HEK293T (cell line): ENCODE data around the gene AQP12B.

Experiments used
- CTCF ChIA-PET: fragments of 350-600 bp; formaldehyde crosslinking; extraction: SDS; loops from one replicate; lab custom pipeline; 2021; ENCODE audit warnings: antibody characterized with exemption, inconsistent platforms; lab: Yijun Ruan, JAX
- POLR2A ChIA-PET: fragments of 350-600 bp; formaldehyde crosslinking; extraction: SDS; loops from one replicate; lab custom pipeline; 2020; ENCODE audit warnings: antibody characterized with exemption, inconsistent platforms; lab: Yijun Ruan, JAX
- DNase-seq: peaks from one replicate; pipeline ENCODE4 v3.0.0; 2012; ENCODE audit warnings: mixed read lengths; ENCODE audit errors: extremely low spot score
- ARNT ChIP-seq: fragments of 450-650 bp; IDR thresholded peaks from 2 replicates; pipeline ENCODE4 v1.6.1; 2017; ENCODE audit warnings: mild to moderate bottlenecking
- BHLHE40 ChIP-seq: fragments of 450-650 bp; IDR thresholded peaks from 2 replicates; pipeline ENCODE4 v1.6.1; 2016; ENCODE audit warnings: mild to moderate bottlenecking, moderate library complexity, borderline replicate concordance
- CTBP1 ChIP-seq: fragments of 450-650 bp; IDR thresholded peaks from 2 replicates; pipeline ENCODE4 v1.6.1; 2016; ENCODE audit warnings: borderline replicate concordance
- ELF4 ChIP-seq: fragments of 450-650 bp; IDR thresholded peaks from 2 replicates; pipeline ENCODE4 v1.6.1; 2017; ENCODE audit warnings: antibody characterized with exemption
- FOXA1 ChIP-seq: fragments of 450-650 bp; IDR thresholded peaks from 2 replicates; pipeline ENCODE4 v1.6.1; 2016; ENCODE audit warnings: mild to moderate bottlenecking
- FOXK2 ChIP-seq: fragments of 450-650 bp; IDR thresholded peaks from 2 replicates; pipeline ENCODE4 v1.6.1; 2016; ENCODE audit warnings: mild to moderate bottlenecking
- FOXM1 ChIP-seq: fragments of 450-650 bp; IDR thresholded peaks from 2 replicates; pipeline ENCODE4 v1.6.1; 2017; ENCODE audit warnings: mild to moderate bottlenecking, borderline replicate concordance
- HDGF ChIP-seq: fragments of 450-650 bp; IDR thresholded peaks from 2 replicates; pipeline ENCODE4 v1.6.1; 2017; ENCODE audit warnings: antibody characterized with exemption, borderline replicate concordance
- L3MBTL2 ChIP-seq: fragments of 450-650 bp; conservative IDR thresholded peaks from 2 replicates; pipeline ENCODE4 v1.6.1; 2016; ENCODE audit warnings: mild to moderate bottlenecking
- LEF1 ChIP-seq: fragments of 450-650 bp; IDR thresholded peaks from 2 replicates; pipeline ENCODE4 v1.6.1; 2017; ENCODE audit warnings: mild to moderate bottlenecking, borderline replicate concordance
- NFRKB ChIP-seq: fragments of 450-650 bp; IDR thresholded peaks from 2 replicates; pipeline ENCODE4 v1.6.1; 2016; ENCODE audit warnings: mild to moderate bottlenecking, moderate library complexity
- SP1 ChIP-seq: fragments of 450-650 bp; IDR thresholded peaks from 2 replicates; pipeline ENCODE4 v1.6.1; 2017
- SUZ12 ChIP-seq: fragments of 450-650 bp; IDR thresholded peaks from 2 replicates; pipeline ENCODE4 v1.6.1; 2016; ENCODE audit warnings: mild to moderate bottlenecking
- TARDBP ChIP-seq: fragments of 450-650 bp; IDR thresholded peaks from 2 replicates; pipeline ENCODE4 v1.6.1; 2016
- ZNF384 ChIP-seq: fragments of 450-650 bp; IDR thresholded peaks from 2 replicates; pipeline ENCODE4 v1.6.1; 2016
- TF ChIP-seq, protein P1 (sequence below): fragments of 450-650 bp; IDR thresholded peaks from 2 replicates; pipeline ENCODE4 v1.6.1; 2016

AQP12B gene

DNA sequence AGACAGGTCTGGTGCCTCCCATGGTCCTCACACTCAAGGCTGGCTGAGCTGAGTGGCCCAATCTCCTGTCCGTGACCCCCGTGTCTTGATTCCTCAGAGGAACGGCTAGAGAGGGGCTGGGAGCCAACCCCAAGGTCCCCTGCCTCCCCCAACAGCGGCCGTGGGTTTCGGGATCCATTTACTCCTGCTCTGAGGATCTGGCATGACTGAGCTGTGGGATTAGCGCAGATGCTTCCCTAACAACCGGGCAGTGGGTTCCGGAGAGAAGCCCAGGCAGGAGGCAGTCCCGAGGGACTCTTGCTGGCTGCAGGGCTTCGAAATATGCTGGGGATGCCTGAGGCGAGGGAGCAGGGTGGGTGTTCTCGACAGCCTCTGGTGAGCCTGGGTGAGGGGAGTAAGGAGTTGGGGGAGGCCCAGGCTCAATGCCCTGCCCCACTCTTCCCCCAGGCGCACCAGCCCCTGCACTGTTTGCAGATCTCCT lies 38.5 kb downstream of the AQP12B start:
- TF ChIP-seq FOXK2 (no peak), BHLHE40 (no peak), HDGF (no peak), LEF1 (no peak), FOXA1 (no peak), TARDBP (no peak), FOXM1 (no peak), ARNT (no peak)
- TF ChIP-seq, protein P1, sequence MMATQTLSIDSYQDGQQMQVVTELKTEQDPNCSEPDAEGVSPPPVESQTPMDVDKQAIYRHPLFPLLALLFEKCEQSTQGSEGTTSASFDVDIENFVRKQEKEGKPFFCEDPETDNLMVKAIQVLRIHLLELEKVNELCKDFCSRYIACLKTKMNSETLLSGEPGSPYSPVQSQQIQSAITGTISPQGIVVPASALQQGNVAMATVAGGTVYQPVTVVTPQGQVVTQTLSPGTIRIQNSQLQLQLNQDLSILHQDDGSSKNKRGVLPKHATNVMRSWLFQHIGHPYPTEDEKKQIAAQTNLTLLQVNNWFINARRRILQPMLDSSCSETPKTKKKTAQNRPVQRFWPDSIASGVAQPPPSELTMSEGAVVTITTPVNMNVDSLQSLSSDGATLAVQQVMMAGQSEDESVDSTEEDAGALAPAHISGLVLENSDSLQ: no peak
- no peak for DNase-seq
- ChIA-PET CTCF (no interaction called here), POLR2A (no interaction called here)

DNA sequence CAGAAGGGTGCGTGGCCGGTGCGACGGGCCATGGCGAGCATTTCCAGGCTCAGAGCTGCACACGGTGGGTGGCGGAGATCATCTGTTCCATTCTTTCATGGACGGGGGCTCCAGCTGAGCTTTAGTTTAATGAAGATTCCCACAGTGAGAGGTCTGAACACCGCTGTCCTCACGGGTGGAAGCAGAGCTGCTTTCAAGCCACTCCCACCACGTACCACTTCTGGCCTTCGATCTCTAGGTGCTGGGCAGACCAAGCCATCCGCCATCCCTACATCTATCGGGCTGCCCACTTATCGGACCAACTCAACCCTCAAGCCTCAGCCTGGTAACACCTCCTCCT lies 38.9 kb downstream of the AQP12B start:
- ChIA-PET POLR2A (no interaction called here), CTCF (no interaction called here)
- no peak for TF ChIP-seq NFRKB
- no peak for TF ChIP-seq SUZ12
- no peak for TF ChIP-seq SP1
- TF ChIP-seq ZNF384: no peak
- TF ChIP-seq FOXA1: no peak
- no peak for TF ChIP-seq TARDBP
- TF ChIP-seq LEF1: no peak
- no peak for TF ChIP-seq ARNT
- TF ChIP-seq ELF4: no peak
- no peak for TF ChIP-seq HDGF
- no peak for TF ChIP-seq BHLHE40
- TF ChIP-seq CTBP1: no peak
- TF ChIP-seq L3MBTL2: no peak
- no peak for DNase-seq

GRCh38 chr2:240643093-240643810 lies 39.4 kb downstream of the AQP12B start:
- no peak for DNase-seq
- ChIA-PET POLR2A (no interaction called here), CTCF (no interaction called here)
- TF ChIP-seq FOXA1: no peak
- TF ChIP-seq FOXM1: no peak
- TF ChIP-seq SP1: no peak
- TF ChIP-seq FOXK2: no peak
- no peak for TF ChIP-seq HDGF
- TF ChIP-seq ZNF384: no peak
- no peak for TF ChIP-seq TARDBP
- TF ChIP-seq L3MBTL2: no peak
- TF ChIP-seq SUZ12: no peak
- no peak for TF ChIP-seq LEF1
- TF ChIP-seq ELF4: no peak
- no peak for TF ChIP-seq ARNT
- TF ChIP-seq NFRKB: no peak
- TF ChIP-seq, protein P1: no peak

DNA sequence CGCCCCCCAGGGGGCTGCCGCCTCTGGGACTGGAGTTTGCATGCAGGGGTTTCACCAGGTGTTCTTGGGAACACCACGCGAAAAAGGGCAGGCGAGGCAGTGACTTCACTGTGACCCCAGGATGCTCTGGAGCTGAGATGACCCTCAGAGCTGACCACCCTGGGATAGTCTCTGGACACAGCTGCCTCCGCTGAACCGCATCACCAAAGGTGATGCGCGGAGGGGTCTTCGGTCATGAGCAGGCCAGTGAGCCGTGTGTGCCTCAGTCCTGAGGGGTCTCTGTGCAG lies 39.9 kb downstream of the AQP12B start:
- TF ChIP-seq LEF1 (no peak), L3MBTL2 (no peak), BHLHE40 (no peak), CTBP1 (no peak), ELF4 (no peak), SP1 (no peak)
- TF ChIP-seq, protein P1: no peak
- POLR2A ChIA-PET: no interaction called here
- DNase-seq: no peak
- CTCF ChIA-PET: no interaction called here

- POLR2A ChIA-PET: no interaction called here
- no peak for DNase-seq
- TF ChIP-seq FOXK2 (no peak), TARDBP (no peak), ARNT (no peak), FOXA1 (no peak), ZNF384 (no peak), CTBP1 (no peak), LEF1 (no peak)
- TF ChIP-seq, protein P1: no peak
- CTCF ChIA-PET: no interaction called here
Observed at GRCh38 chr2:240642061-240642805, 40.5 kb downstream of the AQP12B start.
